Measurements from ENCODE around the gene GKN2.

GKN2 gene

GRCh38 chr2:68911246-68911645, 41.4 kb downstream of the GKN2 start:
- no peaks in the 10 kb centered on the region for H3K4me1 ChIP-seq
- DNase-seq, result no peak

GRCh38 chr2:68909793-68910674, 42.7 kb downstream of the GKN2 start:
- Histone ChIP-seq H3K36me3 (no peaks in the 10 kb centered on the region), H3K9me3 (no peaks in the 10 kb centered on the region), H3K4me3 (ENCODE audit: low read depth, low read length) (no peak overlapping the region), H3K27me3 (no peaks in the 10 kb centered on the region), H3K4me1 (no peaks in the 10 kb centered on the region)
- peak; percentile 56 for DNase-seq
- TF ChIP-seq CTCF (IDR thresholded peaks at IDR 0.05; ENCODE audit: low read depth, low read length), result peak; percentile 78

More at GRCh38 chr2:68911246-68911645, 41.4 kb downstream of the GKN2 start:
- no peaks in the 10 kb centered on the region for H3K27me3 ChIP-seq
- no peak overlapping the region for H3K4me3 ChIP-seq (ENCODE audit: low read depth, low read length)
- no peak for TF ChIP-seq CTCF (IDR thresholded peaks at IDR 0.05; ENCODE audit: low read depth, low read length)
- H3K9me3 ChIP-seq, result no peaks in the 10 kb centered on the region
- no peaks in the 10 kb centered on the region for H3K36me3 ChIP-seq

- Histone ChIP-seq H3K9me3 (no peaks in the 10 kb centered on the region), H3K4me3 (ENCODE audit: low read depth, low read length) (no peak overlapping the region), H3K36me3 (no peaks in the 10 kb centered on the region), H3K27me3 (no peaks in the 10 kb centered on the region), H3K4me1 (no peaks in the 10 kb centered on the region)
- no peak for TF ChIP-seq CTCF (IDR thresholded peaks at IDR 0.05; ENCODE audit: low read depth, low read length)
- no peak for DNase-seq
These were observed 44.2 kb downstream of the GKN2 start for GRCh38 chr2:68908392-68908970.

GRCh38 chr2:68907920-68908253, 44.8 kb downstream of the GKN2 start:
- no peak for TF ChIP-seq CTCF (IDR thresholded peaks at IDR 0.05; ENCODE audit: low read depth, low read length)
- Histone ChIP-seq H3K36me3 (no peaks in the 10 kb centered on the region), H3K9me3 (no peaks in the 10 kb centered on the region), H3K27me3 (no peaks in the 10 kb centered on the region), H3K4me1 (no peaks in the 10 kb centered on the region), H3K4me3 (ENCODE audit: low read depth, low read length) (no peak overlapping the region)
- DNase-seq, result no peak

- DNase-seq, result no peak
- H3K4me1 ChIP-seq, result no peaks in the 10 kb centered on the region
- TF ChIP-seq CTCF (IDR thresholded peaks at IDR 0.05; ENCODE audit: low read depth, low read length), result no peak
- H3K9me3 ChIP-seq, result no peaks in the 10 kb centered on the region
- H3K36me3 ChIP-seq, result no peaks in the 10 kb centered on the region
- no peak overlapping the region for H3K4me3 ChIP-seq (ENCODE audit: low read depth, low read length)
- H3K27me3 ChIP-seq, result no peaks in the 10 kb centered on the region
These were observed 45.3 kb downstream of the GKN2 start for GRCh38 chr2:68907232-68907919.

All from BE2C (cell line).